Inflammatory macrophage treated with lipopolysaccharide for 4 hours (primary cell): ENCODE data around the gene GGTA1.
"Not testable (repeated sequence)": the region's sequence is repeated elsewhere in the genome, so short reads cannot be mapped to it uniquely, and the experiment has no call there.

Experiments used
- DNase-seq: peaks from one replicate; pipeline ENCODE4 v3.0.0-alpha.2; 2020

The GGTA1 gene

GRCh38 chr9:121455527-121456239 lies 44.0 kb downstream of the GGTA1 start:
- peak; percentile 35 for DNase-seq

DNA sequence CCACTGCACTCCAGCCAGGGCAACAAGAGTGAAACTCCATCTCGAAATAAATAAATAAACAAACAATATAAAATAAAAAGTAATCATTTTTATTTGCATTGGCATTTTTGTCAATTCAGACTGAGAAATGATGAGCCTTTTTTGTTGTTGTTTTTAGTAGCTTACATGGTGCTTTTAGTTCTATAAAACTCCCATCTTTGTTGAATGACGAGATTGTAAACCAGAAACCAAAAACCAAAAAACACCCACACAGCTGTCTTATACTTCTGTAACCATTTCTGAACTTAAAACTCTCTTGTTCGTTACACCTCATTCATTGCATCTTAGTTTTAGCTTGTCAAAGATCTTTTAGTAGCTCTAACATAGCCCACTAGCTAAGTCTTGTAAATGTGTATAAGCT lies 44.7 kb downstream of the GGTA1 start:
- DNase-seq: no peak

DNA sequence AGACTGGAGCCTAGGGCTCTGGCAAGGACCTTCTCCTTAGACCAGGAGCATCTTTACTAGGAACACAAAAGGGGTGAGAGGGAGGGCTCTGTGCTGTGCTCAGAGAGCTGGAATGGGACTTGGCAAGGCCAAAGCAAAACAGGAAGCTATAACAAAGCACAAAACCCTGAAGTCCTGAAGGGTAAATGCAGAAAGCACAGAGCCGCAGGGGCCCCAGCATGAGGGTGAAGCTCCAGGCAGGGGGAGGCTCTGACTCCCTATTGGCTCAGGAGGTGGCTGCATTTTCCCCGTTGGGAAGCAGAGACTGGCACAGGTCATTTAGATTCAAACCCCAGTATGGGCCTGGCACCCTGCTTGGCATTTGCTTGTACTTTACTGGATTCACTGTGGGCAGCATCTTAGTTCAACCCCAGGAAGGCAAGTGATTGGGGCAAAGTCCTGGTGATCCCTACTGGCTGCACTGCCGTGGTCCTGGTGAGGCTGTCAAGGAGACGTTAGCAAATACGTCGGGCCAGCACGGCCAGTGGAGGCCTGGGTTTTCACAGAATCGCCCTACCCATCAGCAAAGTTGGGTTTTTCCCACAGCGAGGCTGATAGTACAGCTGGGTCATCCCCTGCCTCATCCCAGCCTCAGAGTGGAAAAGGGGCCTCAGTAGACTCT lies 46.3 kb downstream of the GGTA1 start:
- no peak for DNase-seq

GRCh38 chr9:121452085-121452484 lies 47.6 kb downstream of the GGTA1 start:
- no peak for DNase-seq

GRCh38 chr9:121451586-121451985 lies 48.1 kb downstream of the GGTA1 start:
- DNase-seq: no peak

DNA sequence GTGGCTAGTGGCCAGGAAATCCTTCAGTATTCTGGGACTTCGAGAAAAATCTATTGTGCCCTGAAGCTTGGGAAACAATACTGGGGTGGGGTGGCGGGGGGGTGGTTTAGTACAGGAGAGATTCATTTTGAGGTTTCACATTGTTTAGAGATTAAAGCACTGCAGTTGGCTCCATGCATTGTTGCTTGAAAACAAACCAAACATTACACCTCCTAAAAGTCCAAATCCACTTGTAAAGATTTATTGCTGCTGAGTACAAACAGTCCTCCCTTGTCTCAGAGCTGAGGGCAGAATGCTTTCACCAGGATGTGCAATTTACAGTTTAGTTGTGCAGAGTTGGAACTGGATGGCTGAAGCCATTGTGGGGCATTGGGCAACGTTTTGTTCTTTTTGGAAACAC lies 49.4 kb downstream of the GGTA1 start:
- no peak for DNase-seq

- no peak for DNase-seq
Measured at GRCh38 chr9:121449786-121450185, 49.9 kb downstream of the GGTA1 start.

- DNase-seq: no peak
Measured at GRCh38 chr9:121447321-121447834, 52.3 kb downstream of the GGTA1 start.

DNA sequence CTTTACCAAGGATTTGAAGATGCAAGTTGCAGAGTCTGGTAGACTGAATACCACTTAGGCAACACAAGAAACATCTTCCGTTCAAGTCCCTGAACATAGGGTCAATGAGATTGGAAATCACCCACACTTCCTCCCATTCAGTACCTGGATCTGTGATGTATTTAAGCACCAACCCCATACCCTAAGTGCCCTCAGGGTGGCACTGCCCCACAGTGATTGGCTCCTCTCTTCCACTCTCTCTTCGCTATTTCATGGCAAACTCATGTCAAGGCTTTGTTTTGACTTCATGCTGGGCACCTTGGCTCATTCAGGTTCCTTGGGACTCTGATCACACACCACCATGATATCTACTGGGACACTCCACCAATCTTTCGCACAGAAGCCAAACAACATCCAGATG lies 53.7 kb downstream of the GGTA1 start:
- DNase-seq: no peak

GRCh38 chr9:121443981-121444380 lies 55.7 kb downstream of the GGTA1 start:
- DNase-seq: peak; percentile 74

DNA sequence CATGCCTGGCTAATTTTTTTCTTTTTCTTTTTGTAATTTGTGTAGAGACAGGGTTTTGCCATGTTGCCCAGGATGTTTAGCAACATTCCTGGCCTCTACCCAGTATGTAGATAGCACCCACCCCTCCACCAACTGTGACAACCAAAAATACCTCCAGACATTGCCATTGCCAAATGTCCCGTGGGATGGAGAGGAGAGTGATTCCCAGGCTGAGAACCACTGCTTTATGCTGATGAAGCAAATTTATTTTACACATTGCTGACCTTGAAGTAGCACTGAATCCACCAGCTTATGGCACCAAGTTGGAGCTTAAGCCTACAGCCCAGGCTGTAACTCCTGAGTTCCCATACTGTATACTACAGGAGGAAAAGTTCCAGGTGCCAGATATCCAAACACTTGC lies 58.5 kb downstream of the GGTA1 start:
- no peak for DNase-seq

DNA sequence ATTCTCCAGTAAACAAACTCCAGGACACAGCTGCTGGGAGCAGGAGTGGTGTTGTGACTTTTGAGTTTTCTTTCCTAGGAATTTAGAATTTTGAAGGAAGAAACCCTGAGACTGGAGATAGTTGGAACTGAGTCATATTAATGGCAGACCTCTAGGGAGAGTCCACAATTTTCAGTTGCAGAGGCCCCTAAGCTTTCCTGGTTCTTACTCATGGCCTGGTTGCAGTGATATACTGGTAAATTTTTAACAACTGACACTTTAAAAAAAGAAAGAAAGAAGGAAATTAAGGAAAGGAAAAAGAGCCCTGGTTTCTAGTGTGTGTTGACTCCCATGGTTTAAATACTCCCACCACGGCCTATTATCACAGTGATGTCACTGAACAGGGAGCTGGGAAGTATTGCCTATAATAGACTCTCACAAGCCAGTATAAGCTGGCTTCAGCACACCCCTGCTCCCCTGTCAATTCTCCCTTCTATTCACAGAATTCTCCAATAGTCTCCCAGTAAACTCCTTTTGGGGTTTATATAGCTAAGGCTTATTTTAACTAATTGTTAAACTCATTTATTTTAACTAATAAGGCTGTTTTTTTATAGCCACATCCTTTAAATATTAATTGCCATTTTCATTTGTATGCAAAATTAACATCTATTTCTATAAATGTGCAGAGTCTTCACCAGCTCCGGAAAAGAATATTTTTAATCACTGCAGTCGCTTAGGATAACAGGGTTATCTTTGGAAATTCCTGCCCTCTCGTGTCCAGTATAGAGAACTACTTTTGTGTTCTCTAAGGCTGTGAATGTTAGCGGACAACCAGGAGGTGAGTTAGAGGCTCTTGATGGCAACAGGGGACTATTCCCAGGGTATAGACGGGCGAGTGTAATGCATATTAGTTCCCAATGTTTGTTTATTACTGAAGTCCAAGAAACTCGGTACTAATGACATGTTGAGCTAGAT lies 59.7 kb downstream of the GGTA1 start:
- no peak for DNase-seq

GRCh38 chr9:121439016-121439415 lies 60.6 kb downstream of the GGTA1 start:
- no peak for DNase-seq

- DNase-seq: no peak
Measured at GRCh38 chr9:121437891-121438290, 61.8 kb downstream of the GGTA1 start.

GRCh38 chr9:121437046-121437445 lies 62.6 kb downstream of the GGTA1 start:
- not testable (repeated sequence) for DNase-seq

GRCh38 chr9:121434969-121435368 lies 64.7 kb downstream of the GGTA1 start:
- DNase-seq: no peak

DNA sequence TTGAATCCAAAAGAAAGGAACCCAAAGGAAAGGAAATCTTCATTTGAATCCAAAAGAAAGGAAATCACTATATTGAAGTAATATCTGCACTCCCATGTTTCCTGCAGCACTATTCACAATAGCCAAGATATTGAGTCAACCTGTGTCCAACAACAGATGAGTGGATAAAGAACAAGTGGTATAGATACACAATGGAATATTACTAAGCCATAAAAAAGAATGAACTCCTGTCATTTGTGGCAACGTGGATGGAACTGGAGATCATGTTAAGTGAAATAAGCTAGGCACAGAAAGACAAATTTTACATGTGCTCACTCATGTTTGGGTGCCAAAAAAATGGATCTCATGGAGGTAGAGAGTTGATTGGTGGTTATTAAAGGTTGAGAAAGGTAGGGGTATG lies 71.7 kb downstream of the GGTA1 start:
- no peak for DNase-seq

- no peak for DNase-seq
Measured at GRCh38 chr9:121424024-121424432, 75.6 kb downstream of the GGTA1 start.

DNA sequence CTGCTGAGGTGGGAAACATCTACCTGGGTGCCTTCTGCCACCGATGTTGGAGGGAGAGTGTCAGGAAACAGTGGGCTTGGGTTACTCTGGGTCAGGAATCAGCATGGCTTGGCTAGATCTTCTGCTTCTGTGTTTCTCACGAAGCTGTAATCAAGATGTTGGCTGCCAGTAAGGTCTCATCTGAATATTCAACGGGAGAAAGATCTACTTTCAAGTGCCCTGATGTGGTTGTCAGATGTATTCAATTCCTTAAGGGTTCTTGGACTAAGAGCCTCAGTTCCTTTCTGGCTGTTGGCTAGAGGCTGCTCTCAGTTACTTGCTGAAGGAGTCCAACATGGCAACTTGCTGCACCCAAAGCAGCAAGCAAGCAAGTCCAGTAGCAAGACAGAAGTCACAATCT lies 87.7 kb downstream of the GGTA1 start:
- no peak for DNase-seq

- no peak for DNase-seq
Measured at GRCh38 chr9:121405899-121406298, 93.7 kb downstream of the GGTA1 start.
